KBM-7 (cell line): Measurements from ENCODE around the gene LAMB4.

Experiments used
- DNase-seq: peaks from one replicate; pipeline ENCODE4 v3.0.0-alpha.2; 2015
- in situ Hi-C: fragments of 300-500 bp; cut with MboI; formaldehyde crosslinking; loops from 2 replicates; pipeline ENCODE4 v1.14.3; 2020; ENCODE audit warnings: low sequenced_read_pairs, low pct_unique_long_range_greater_than_20kb, mixed read lengths

The LAMB4 gene

DNA sequence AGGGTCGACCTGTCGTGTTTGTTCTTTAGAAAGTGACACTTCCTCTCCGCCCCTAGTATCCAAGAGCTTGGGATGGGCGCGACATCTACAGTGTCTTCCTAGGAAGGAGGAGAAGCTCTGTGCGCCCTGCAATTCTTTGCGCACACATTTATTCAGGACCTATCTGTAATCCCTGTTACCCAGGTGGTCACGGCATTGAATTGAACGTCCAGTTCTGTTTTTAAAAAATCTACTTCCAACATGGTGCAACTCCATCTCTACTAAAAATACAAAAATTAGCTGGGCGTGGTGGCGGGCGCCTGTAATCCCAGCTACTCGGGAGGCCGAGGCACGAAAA lies 126.6 kb downstream of the LAMB4 start:
- no peak for DNase-seq
- in situ Hi-C loops: no loop called here

GRCh38 chr7:108002726-108003598 lies 127.2 kb downstream of the LAMB4 start, which contains the start of gene LAMB1:
TSS of gene LAMB1 (minus strand) at chr7:108003161. CDS start at chr7:108002885, 276 bp downstream.
- DNase-seq: peak; percentile 73
- in situ Hi-C loops: no loop called here

DNA sequence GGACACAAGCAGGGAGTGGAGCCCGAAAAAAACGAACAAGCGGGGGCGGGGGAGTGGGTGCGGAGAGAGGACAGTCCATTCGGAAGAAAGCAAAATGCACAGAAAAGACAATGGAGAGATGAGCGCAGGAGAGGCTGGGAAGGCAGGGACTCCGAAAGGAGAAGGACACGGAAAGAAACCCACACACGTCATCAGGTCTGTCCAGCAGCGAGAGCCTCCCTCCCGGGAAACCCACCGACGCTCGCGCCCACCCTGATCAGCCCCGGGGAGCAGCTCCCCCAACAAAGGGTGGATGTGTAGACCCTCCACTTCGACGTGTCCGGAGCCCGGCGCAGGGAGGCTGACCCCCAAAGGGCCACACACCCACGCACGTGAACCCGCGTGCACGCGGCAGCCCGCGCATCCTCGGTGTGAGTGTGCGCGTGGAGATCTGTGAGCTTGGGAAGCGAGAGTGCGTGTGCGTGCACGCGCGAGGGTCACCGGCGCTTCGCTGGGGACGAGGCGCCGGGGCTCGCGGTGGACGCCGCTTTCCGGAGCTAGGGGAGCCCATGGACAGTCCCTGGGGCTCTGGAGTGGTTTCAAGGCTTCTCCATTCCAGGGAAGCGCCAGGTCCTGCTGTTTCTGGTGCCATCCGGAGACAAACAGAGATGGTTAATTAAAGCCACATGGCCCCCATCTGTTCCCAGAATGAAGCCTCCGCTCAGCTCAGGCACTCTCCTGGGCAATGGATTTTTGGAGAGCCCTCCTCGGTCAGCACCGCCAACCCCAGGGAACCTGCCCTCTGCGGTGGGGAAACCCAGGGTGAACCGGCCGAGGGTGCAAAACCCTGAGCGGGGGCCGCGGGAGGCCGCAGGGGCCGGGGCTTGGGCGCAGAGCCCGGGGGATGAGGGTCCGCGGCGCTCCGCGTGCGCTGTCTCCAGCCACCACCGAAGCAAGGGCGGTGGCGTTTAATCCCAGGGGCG lies 128.1 kb downstream of the LAMB4 start:
- peak; percentile 30 for DNase-seq
- in situ Hi-C loops: no loop called here

DNA sequence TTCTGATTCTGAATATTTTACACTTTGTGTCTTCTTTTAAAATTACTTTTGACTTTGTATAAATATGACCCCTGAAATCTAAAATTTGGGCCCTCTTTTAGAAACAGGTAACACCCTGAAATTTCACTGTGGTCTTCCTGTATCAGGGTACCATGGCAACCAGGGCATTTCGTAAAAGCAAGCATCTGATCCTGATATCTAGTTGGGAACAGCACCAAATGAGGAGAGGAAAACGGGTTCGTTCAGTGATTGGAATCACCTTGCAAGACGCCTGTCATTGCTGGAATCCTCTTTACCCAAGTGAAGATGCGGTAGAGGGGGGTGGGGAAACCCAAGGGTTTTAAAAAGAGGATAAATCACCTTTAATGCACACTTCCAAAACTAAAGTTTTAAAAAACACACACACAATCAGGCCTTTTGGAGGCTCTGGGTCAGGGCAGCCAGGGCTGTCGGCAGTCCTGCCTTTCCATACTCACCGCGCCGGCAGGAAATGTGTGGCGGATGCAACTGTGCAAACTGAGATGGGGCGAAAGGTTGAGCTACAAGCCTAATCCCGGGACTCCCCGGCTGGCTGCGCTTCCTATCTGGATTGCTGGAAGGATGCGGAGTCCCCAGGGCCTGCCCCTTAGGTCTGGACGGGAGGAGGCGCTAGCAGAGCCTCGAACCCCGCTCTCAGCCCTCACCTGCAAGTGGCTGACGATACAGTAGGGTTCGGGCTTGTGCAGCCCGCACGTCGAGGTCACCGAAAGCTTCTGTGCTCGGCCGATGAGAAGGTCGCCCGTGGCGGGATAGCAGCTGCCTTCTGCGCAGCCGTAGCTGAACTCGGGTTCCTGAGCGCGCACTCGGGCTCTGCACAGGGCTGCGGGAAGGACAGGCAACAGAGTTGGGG lies 129.0 kb downstream of the LAMB4 start:
- no peak for DNase-seq
- in situ Hi-C loops: no loop called here

DNA sequence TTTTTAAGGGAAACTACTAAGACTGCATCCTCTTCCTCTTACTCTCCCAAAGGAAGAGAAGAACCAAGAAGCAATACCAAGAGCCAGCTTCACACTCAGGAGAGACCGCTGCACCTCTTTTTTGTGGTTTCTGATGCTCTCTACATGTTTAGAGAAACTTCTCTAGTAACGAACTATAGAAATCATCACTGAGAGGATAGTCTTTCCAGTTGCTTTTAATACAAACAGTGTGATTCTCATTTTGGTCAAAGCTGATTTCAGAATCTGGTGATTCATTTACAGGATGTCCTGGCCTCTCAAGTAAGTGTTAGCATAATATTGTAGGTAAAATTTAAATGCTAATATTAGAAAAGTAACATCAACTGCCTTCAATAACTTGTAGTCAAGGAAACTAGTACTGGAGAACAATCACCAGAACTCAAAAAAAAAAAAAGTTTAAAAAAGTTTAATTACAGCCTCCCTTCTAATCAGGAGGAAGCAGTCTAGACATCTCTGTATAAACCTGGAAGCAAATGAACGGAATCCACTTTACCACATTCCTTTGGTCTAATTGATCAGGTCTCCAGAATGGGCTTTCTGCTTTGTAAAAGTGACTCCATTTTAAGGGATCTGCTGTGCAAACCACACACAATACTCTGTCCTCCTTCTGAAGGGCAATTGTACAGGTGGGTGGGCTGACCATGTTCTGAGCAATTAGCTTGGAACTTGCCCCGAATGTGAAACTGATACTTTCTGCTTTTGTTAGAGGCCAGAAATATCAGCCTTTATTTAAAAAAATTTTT lies 130.2 kb downstream of the LAMB4 start:
- in situ Hi-C loops: no loop called here
- no peak for DNase-seq

- DNase-seq: no peak
- in situ Hi-C loops: no loop called here
These were observed 131.3 kb downstream of the LAMB4 start for GRCh38 chr7:107998660-107999480.

GRCh38 chr7:107998150-107998549 lies 132.0 kb downstream of the LAMB4 start:
- in situ Hi-C loops: no loop called here
- DNase-seq: no peak

- in situ Hi-C loops: no loop called here
- DNase-seq: no peak
These were observed 133.9 kb downstream of the LAMB4 start for GRCh38 chr7:107996072-107996882.

DNA sequence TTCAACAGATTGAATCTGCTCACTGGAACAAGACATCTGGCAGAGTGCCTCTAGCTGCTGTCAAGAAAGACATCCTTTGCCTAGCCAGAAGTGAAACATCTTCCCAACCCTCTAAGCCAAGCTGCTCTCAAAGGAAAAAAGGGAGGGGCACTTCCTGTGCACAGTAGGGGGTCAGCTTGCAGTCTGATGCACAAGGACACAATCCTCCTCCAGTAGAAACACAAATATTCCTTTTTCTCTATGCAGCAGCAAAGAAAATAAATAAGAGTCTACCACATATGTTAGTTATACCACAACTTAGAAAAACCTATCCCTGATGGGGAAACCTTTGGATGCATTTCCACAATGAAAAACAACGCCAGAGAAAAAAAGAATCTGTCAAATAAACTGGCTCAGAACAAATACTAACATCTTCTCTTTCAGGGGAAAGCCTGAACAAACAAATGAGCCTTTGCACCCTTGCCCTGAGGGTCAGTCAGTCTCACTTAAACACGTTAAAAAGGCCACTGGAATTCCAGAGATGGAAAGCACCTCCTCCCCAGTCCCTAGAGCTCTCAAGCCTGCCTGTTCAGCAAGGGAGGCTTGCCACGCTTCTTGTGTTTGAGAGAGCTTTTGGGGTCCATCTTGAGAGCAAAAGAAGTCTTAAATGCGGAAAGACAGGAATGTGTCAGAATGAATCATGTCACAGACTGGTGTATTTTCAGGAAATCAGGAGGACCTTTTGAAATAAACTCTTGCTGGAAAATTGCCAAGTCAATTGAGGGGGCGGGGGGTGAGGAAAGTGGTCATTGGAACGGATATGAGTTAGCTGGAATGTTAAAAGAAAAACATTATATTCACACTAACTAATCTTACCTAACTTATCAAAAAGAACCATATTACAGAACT lies 134.7 kb downstream of the LAMB4 start:
- no peak for DNase-seq
- in situ Hi-C loops: no loop called here

- in situ Hi-C loops: no loop called here
These were observed 135.6 kb downstream of the LAMB4 start for GRCh38 chr7:107994421-107995030.

DNA sequence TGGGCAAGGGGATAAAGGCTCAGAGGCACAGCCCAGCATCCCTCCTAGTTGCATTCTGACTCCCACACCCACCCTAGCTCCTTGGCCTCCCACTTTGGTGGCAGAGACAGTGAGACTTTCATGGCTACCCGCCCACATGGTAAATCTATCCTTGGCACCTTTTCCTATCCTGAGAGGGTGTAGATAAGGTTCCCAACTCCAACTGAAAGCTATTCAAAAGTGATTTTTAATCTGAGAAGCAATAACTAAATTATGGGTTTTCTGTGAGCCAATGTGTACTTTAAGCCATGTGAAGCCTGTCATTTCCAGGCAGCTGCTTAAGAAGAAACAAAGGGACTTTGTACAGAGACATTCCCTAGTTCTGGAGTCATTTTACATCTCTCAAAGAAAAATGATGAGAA lies 136.3 kb downstream of the LAMB4 start:
- in situ Hi-C loops: no loop called here
- DNase-seq: no peak

More at GRCh38 chr7:107994421-107995030, 135.6 kb downstream of the LAMB4 start:
- no peak for DNase-seq

DNA sequence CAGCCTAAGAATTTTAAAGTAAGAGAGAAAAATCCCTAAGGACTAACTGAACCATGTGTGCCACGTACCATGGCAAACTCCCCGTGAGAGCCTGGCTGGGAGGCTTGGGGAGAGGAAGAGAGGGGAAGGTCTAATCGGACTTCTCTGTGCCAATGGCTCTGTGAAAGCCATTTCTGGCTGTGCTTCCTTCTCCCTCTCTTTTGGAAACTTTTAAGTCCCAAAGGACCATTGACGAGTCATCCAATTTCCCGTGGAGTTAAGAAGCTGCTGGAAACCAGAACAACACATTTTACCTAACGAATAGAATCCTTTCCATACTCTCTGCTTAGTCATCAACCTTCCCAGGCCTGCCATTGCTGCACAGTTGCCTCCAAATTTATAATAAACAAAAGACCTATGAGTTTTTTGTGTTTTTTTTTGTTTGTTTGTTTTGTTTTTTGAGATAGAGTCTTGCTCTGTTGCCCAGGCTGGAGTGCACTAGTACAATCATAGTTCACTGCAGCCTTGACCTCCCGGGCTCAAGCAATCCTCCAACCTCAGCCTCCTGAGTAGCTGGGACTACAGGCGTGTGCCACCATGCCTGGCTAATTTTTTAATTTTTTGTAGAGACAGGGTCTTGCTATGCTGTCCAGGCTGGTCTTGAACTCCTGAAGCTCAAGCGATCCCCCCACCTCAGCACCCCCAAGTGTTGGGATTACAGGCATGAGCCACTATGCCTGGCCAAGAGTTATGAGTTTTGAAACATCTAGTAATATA lies 140.4 kb downstream of the LAMB4 start:
- in situ Hi-C loops: no loop called here
- no peak for DNase-seq

DNA sequence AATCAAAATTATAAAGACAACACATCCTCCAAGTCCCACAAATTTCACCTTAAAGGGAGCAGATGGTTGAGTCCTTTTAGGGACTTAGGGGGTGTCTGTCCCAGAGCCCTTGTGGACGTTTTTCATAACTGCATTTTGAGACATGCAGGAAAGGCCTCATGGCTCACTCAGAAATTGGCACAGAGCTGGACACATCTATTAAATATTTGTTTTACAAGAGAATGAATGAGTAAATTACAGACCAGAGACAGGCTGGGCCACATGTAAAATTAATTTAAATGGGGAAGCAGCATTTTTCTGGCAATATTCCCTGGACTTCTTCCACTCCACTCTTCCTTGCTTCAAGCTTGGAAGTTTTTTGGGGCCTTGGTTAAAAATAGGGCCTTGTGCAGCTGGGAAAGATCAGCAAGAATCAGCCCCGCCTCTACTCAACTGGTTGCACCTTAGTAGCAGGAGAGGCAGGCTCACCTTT lies 147.2 kb downstream of the LAMB4 start:
- DNase-seq: no peak
- in situ Hi-C loops: no loop called here

DNA sequence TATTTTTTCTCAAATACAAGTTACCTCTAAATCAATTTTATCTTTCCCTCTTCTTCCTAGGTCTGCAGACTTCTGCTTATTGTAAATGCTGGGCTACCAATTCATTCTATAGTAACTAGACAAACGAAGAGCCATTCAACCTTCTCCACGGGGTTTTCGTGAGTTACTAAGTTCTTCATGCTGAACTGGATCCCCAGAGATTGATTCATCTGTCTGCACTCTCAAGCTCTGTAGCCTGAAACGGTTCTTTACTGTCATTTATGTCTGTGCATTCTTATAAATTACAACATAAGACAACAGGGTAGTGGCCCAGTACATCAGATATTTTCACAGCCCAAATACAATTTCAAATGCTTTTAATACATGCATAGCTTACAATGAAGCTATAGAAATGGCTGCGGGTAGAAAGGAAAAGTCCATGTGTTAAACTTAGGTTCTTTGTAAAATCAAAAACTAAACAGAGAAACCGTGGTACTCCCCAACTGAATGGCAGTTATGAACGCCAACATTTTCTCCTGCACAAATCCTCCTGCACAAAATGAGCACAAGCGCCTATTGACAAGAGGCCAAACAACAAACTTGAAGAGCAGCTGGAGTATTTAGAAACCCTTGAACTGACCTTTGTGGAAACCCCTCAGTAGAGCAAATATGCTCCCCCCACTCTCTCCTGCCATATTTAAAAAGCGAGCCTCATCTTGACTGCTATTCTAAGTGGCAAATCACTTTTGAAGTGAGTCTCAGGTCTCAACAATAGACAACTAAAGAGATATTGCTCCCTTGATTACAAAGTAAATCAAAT lies 147.9 kb downstream of the LAMB4 start:
- in situ Hi-C loops: no loop called here
- DNase-seq: no peak
